K562 (cell line): Measurements from ENCODE around the gene SAMD14.

ENCODE experiments used
- ATF6 ChIP-seq: sonication (generic); formaldehyde crosslinking; IDR thresholded peaks from 2 replicates; pipeline ENCODE4 v1.4.0; 2020; ENCODE audit warnings: mild to moderate bottlenecking, missing genetic modification reagents
- CTCF ChIP-seq, 3 experiments: IDR thresholded peaks in 2 of 3; conservative IDR thresholded peaks in 1 of 3; 2 replicates each; pipeline ENCODE4 v1.5.1; 2011 to 2012; ENCODE audit warnings: low read length in 3 of 3, mild to moderate bottlenecking in 3 of 3, control low read depth in 2 of 3, improper control_type of control experiment in 1 of 3, inconsistent platforms in 1 of 3, low read depth in 1 of 3, mixed read lengths in 1 of 3, moderate library complexity in 1 of 3; ENCODE audit not compliant: insufficient read depth in 2 of 3
- HCFC1 ChIP-seq: IDR thresholded peaks from 2 replicates; pipeline ENCODE4 v1.6.1; 2012; ENCODE audit warnings: low read depth, low read length, improper control_type of control experiment
- MEIS2 ChIP-seq: fragments of 450-650 bp; IDR thresholded peaks from 2 replicates; pipeline ENCODE4 v1.6.1; 2014; ENCODE audit warnings: mild to moderate bottlenecking; ENCODE audit not compliant: partially characterized antibody
- POLR2A ChIP-seq: fragments of 450-650 bp; conservative IDR thresholded peaks from 2 replicates; pipeline ENCODE4 v1.6.1; 2016
- RCOR1 ChIP-seq, 2 experiments: IDR thresholded peaks; 2 replicates each; pipeline ENCODE4 v1.6.1; 2012; ENCODE audit warnings: low read depth in 2 of 2, low read length in 2 of 2, borderline replicate concordance in 1 of 2, improper control_type of control experiment in 1 of 2
- SMARCB1 ChIP-seq: IDR thresholded peaks from 2 replicates; pipeline ENCODE4 v1.6.1; 2011; ENCODE audit warnings: improper control_type of control experiment, low read depth; ENCODE audit not compliant: insufficient read length
- YY1 ChIP-seq, 3 experiments: IDR thresholded peaks; 2 replicates each; pipeline ENCODE4 v1.6.1; 2011; ENCODE audit warnings: low read length in 2 of 3, mild to moderate bottlenecking in 2 of 3, moderate library complexity in 2 of 3, borderline replicate concordance in 1 of 3, control low read depth in 1 of 3, low read depth in 1 of 3; ENCODE audit not compliant: insufficient read depth in 3 of 3, insufficient replicate concordance in 2 of 3, control insufficient read depth in 1 of 3, insufficient read length in 1 of 3; ENCODE audit errors: extremely low read depth in 1 of 3
- ZBTB1 ChIP-seq: sonication (generic); formaldehyde crosslinking; IDR thresholded peaks from 2 replicates; pipeline ENCODE4 v1.8.1; 2023; ENCODE audit warnings: missing genetic modification reagents, low read depth, mild to moderate bottlenecking, borderline replicate concordance
- ZBTB33 ChIP-seq: sonication (generic); formaldehyde crosslinking; IDR thresholded peaks from 2 replicates; pipeline ENCODE4 v1.8.1; 2023; ENCODE audit warnings: mild to moderate bottlenecking, missing genetic modification reagents
- ZNF274 ChIP-seq: IDR thresholded peaks from 2 replicates; pipeline ENCODE4 v1.6.1; 2011; ENCODE audit warnings: low read depth, mild to moderate bottlenecking, low read length, moderate library complexity, borderline replicate concordance
- ZNF561 ChIP-seq: fragments of 450-650 bp; formaldehyde crosslinking; conservative IDR thresholded peaks from 2 replicates; pipeline ENCODE4 v1.4.0; 2020; ENCODE audit warnings: mild to moderate bottlenecking, moderate library complexity

- TF ChIP-seq POLR2A (no peak), ZNF561 (CRISPR knock-in tag) (no peak), MEIS2 (no peak), ATF6 (CRISPR knock-in tag) (no peak), SMARCB1 (no peak), CTCF (IDR thresholded peaks at IDR 0.05 in 2 of 3, conservative IDR thresholded peaks at IDR 0.05 in 1 of 3; ENCODE audit: insufficient read depth in 2 of 3, low read depth in 1 of 3, low read length in 3 of 3) (no peak), ZBTB33 (CRISPR knock-in tag) (no peak), HCFC1 (no peak), YY1 (IDR thresholded peaks at IDR 0.05; ENCODE audit: borderline replicate concordance in 1 of 3, control insufficient read depth in 1 of 3, extremely low read depth in 1 of 3, insufficient read depth in 3 of 3, insufficient read length in 1 of 3, insufficient replicate concordance in 2 of 3, low read depth in 1 of 3, low read length in 2 of 3) (no peak), ZNF274 (no peak), ZBTB1 (no peak), RCOR1 (IDR thresholded peaks at IDR 0.05; ENCODE audit: borderline replicate concordance in 1 of 2, low read depth in 2 of 2, low read length in 2 of 2) (no peak)
Measured at GRCh38 chr17:50076221-50076590, 53.8 kb downstream of the SAMD14 start.
